K562 (cell line): Measurements from ENCODE around the gene HTRA3. TPM values are rescaled to one million over a fixed set of nuclear protein-coding genes. Genes with fewer than 3 reads are reported as not detected.

Experiments
- ATAC-seq: fragments of 200-7000 bp; cut with Tn5 transposase; 3 replicates; pipeline ENCODE4 v1.9.1; 2020; ENCODE audit warnings: moderate library complexity
- BruUV-seq: library from RNA; stranded (reverse); fragments of 400-500 nt; replicated peaks from 2 replicates; lab custom pipeline; 2021; lab: Mats Ljungman, UMichigan
- CTCF ChIA-PET: fragments of 300-600 bp; formaldehyde crosslinking; extraction: SDS; loops from one replicate; lab custom pipeline; 2021; ENCODE audit warnings: low intra/inter-chr PET ratio; lab: Yijun Ruan, JAX
- POLR2A ChIA-PET: fragments of 300-600, 350-650 bp; sonication (Branson Sonifier 250); formaldehyde crosslinking; extraction: SDS; loops from one replicate; lab custom pipeline; 2021; ENCODE audit warnings: antibody characterized with exemption, inconsistent platforms; lab: Yijun Ruan, JAX
- DNase-seq, 4 experiments: peaks; one replicate each; pipeline versions ENCODE4 v3.0.0 to v3.0.0-alpha.2; 2011 to 2018; ENCODE audit warnings: low spot score in 3 of 4, mixed read lengths in 3 of 4; ENCODE audit errors: extremely low read depth in 1 of 4
- FAIRE-seq: peaks from 2 replicates; lab custom pipeline; 2011; peaks lifted over from hg19 to GRCh38; lab: Jason Lieb, UNC
- H2AFZ ChIP-seq: 2 replicates; pipeline ENCODE4 v1.6.0; 2011; ENCODE audit warnings: low read depth, low read length, control low read depth, inconsistent platforms
- H3K27ac ChIP-seq: fragments of 200-600 bp; 3 replicates; pipeline ENCODE4 v1.8.0; 2011; ENCODE audit warnings: low read depth, mild to moderate bottlenecking, control low read depth, inconsistent platforms, low read length, moderate library complexity, mixed read lengths; ENCODE audit errors: extremely low read depth
- H3K27me3 ChIP-seq, 2 experiments: fragments of 300-600 bp in 1 of 2; 2 replicates in 1 of 2; 3 replicates in 1 of 2; pipeline versions ENCODE4 v1.6.0 to v1.8.0; 2011; ENCODE audit warnings: inconsistent platforms in 2 of 2, low read length in 2 of 2, mild to moderate bottlenecking in 1 of 2, mixed read lengths in 1 of 2, moderate library complexity in 1 of 2; ENCODE audit not compliant: control insufficient read depth in 2 of 2, insufficient read depth in 2 of 2
- H3K36me3 ChIP-seq: fragments of 300-600 bp; 3 replicates; pipeline ENCODE4 v1.8.0; 2011; ENCODE audit warnings: mild to moderate bottlenecking, low read length, inconsistent platforms; ENCODE audit not compliant: control insufficient read depth, insufficient read depth
- H3K4me1 ChIP-seq, 2 experiments: fragments of 200-600 bp in 1 of 2; replicated peaks in 1 of 2; 2 replicates in 1 of 2; 3 replicates in 1 of 2; pipeline versions ENCODE4 v1.5.1 to v1.8.0; 2011; ENCODE audit warnings: inconsistent platforms in 2 of 2, low read length in 2 of 2, mild to moderate bottlenecking in 1 of 2, mixed read lengths in 1 of 2, moderate library complexity in 1 of 2; ENCODE audit not compliant: control insufficient read depth in 2 of 2, insufficient read depth in 2 of 2
- H3K4me2 ChIP-seq: 2 replicates; pipeline ENCODE4 v1.6.1; 2011; ENCODE audit warnings: low read length, control low read depth, inconsistent platforms, mixed read lengths; ENCODE audit not compliant: insufficient read depth
- H3K4me3 ChIP-seq: fragments of 200-600 bp; sonication (generic), shearing (Covaris generic); 2 replicates; pipeline ENCODE4 v1.5.1; 2016; ENCODE audit warnings: control low read depth, inconsistent platforms
- H3K79me2 ChIP-seq: fragments of 200-600 bp; 3 replicates; pipeline ENCODE4 v1.8.0; 2011; ENCODE audit warnings: low read length, inconsistent platforms; ENCODE audit not compliant: control insufficient read depth, insufficient read depth
- H3K9ac ChIP-seq, 2 experiments: 2 replicates each; pipeline versions ENCODE4 v1.6.0 to v1.6.1; 2011; ENCODE audit warnings: low read depth in 2 of 2, low read length in 2 of 2, control low read depth in 1 of 2, inconsistent platforms in 1 of 2, mild to moderate bottlenecking in 1 of 2, mixed read lengths in 1 of 2; ENCODE audit not compliant: insufficient read depth in 1 of 2
- H3K9me1 ChIP-seq: one replicate; pipeline ENCODE4 v1.6.0; 2011; ENCODE audit warnings: inconsistent platforms, mild to moderate bottlenecking, low read length, moderate library complexity; ENCODE audit not compliant: control insufficient read depth, insufficient read depth
- H3K9me3 ChIP-seq: replicated peaks from 2 replicates; pipeline ENCODE4 v1.5.1; 2011; ENCODE audit warnings: low read depth, low read length, inconsistent platforms; ENCODE audit not compliant: control insufficient read depth, insufficient read depth
- H4K20me1 ChIP-seq: replicated peaks from 2 replicates; pipeline ENCODE4 v1.6.1; 2011; ENCODE audit warnings: low read length, inconsistent platforms, mixed read lengths; ENCODE audit not compliant: control insufficient read depth, insufficient read depth
- ARID1B ChIP-seq: fragments of 450-650 bp; IDR thresholded peaks from 2 replicates; pipeline ENCODE4 v1.6.1; 2016; ENCODE audit warnings: antibody characterized with exemption, mild to moderate bottlenecking, inconsistent platforms
- BACH1 ChIP-seq: fragments of 200-800 bp; sonication (Bioruptor generic); IDR thresholded peaks from 2 replicates; pipeline ENCODE4 v1.6.1; 2016; ENCODE audit warnings: missing genetic modification characterization, missing compliant biosample characterization
- MAFF ChIP-seq: IDR thresholded peaks from 2 replicates; pipeline ENCODE4 v1.6.1; 2012; ENCODE audit warnings: low read length, improper control_type of control experiment
- NUFIP1 ChIP-seq: fragments of 450-650 bp; IDR thresholded peaks from 2 replicates; pipeline ENCODE4 v1.6.1; 2018; ENCODE audit not compliant: partially characterized antibody
- SMC3 ChIP-seq: conservative IDR thresholded peaks from 2 replicates; pipeline ENCODE4 v1.6.1; 2011; ENCODE audit warnings: low read depth, low read length, improper control_type of control experiment; ENCODE audit not compliant: insufficient read depth
- SRF ChIP-seq, 2 experiments: fragments of 250-450, 450-650 bp in 1 of 2; sonication (Bioruptor Pico) in 1 of 2; sonication (generic) in 1 of 2; formaldehyde crosslinking; IDR thresholded peaks; 2 replicates each; pipeline versions ENCODE4 v1.5.0 to v1.5.1; 2020 to 2022; ENCODE audit warnings: mild to moderate bottlenecking in 1 of 2, missing genetic modification reagents in 1 of 2
- ZNF316 ChIP-seq: fragments of 450-650 bp; IDR thresholded peaks from 2 replicates; pipeline ENCODE4 v1.6.1; 2016
- ZNF586 ChIP-seq: fragments of 450-650 bp; formaldehyde crosslinking; conservative IDR thresholded peaks from 2 replicates; pipeline ENCODE4 v1.4.0; 2020; ENCODE audit warnings: mild to moderate bottlenecking, moderate library complexity
- WGBS: fragments of 100-300 bp; shearing (Covaris generic); methylation state at CpG from one replicate; pipeline ENCODE4 v1.1.6; 2016; ENCODE audit warnings: low coverage, mixed read lengths; ENCODE audit not compliant: insufficient coverage; ENCODE audit errors: missing lambda C conversion rate; 5-methylcytosine and 5-hydroxymethylcytosine counted together
- in situ Hi-C: fragments of 300-500 bp; cut with MboI; formaldehyde crosslinking; loops from 4 replicates; pipeline ENCODE4 v1.15.0; 2018; ENCODE audit warnings: inconsistent platforms, mixed read lengths
- intact Hi-C: fragments of 100-400 bp; cut with micrococcal nuclease; formaldehyde crosslinking; loops from 2 replicates; pipeline ENCODE4 v1.14.2; 2022
- polyA plus RNA-seq, 8 experiments: library from polyadenylated mRNA; depleted of rRNA in 4 of 8; stranded (reverse) in 5 of 8; unstranded in 3 of 8; fragments of >200 nt; fragmentation: Nextera tagmentation in 2 of 8; fragmentation: Illumina TruSeq in 1 of 8; extraction: Ambion mirVana in 2 of 8; extraction: Trizol in 1 of 8; gene quantifications; 2 replicates each; pipeline versions ENCODE4 v1.2.1 to v1.2.3, GENCODE V29; 2011 to 2014; ENCODE audit warnings: inconsistent platforms in 1 of 8, missing spikeins in 1 of 8
- total RNA-seq, 7 experiments: library from RNA; depleted of rRNA in 6 of 7; stranded (reverse); fragments of >200 nt in 6 of 7; fragmentation: Illumina TruSeq in 2 of 7; extraction: Trizol in 2 of 7; gene quantifications; 2 replicates each; pipeline versions ENCODE4 v1.2.1 to v1.2.3, GENCODE V29; 2011 to 2021; ENCODE audit warnings: low replicate concordance in 1 of 7
- TF ChIP-seq, protein P1 (sequence below), 2 experiments: fragments of 450-650 bp in 1 of 2; IDR thresholded peaks; 2 replicates each; pipeline ENCODE4 v1.6.1; 2011 to 2017; ENCODE audit warnings: low read depth in 2 of 2, antibody characterized with exemption in 1 of 2, borderline replicate concordance in 1 of 2, low read length in 1 of 2, mild to moderate bottlenecking in 1 of 2, mixed read lengths in 1 of 2; ENCODE audit not compliant: control insufficient read depth in 1 of 2

Gene HTRA3
- total and polyA plus RNA-seq, 9 of the 15 experiments (the other 6 are each of a cell fraction or from before 2014, with no cell fraction given), result 0.04 TPM; not detected in 8

DNA sequence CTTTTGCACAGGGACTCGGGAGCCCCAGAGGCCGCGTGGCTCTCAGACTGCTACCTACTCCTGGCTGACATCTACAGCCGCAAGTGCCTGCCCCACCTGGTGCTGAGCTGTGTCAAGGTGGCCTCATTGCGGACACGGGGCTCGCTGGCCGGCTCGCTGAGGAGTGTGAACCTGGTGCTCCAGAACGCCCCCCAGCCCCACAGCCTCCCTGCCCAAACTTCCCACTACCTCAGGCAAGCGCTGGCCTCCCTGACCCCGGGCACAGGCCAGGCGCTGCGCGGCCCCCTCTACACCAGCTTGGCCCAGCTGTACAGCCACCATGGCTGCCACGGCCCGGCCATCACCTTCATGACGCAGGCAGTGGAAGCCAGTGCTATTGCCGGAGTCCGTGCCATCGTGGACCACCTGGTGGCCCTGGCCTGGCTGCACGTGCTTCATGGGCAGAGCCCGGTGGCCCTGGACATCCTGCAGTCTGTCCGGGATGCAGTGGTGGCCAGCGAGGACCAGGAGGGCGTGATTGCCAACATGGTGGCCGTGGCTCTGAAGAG is 41.7 kb upstream of the HTRA3 start (continued):
- TF ChIP-seq, protein P1, sequence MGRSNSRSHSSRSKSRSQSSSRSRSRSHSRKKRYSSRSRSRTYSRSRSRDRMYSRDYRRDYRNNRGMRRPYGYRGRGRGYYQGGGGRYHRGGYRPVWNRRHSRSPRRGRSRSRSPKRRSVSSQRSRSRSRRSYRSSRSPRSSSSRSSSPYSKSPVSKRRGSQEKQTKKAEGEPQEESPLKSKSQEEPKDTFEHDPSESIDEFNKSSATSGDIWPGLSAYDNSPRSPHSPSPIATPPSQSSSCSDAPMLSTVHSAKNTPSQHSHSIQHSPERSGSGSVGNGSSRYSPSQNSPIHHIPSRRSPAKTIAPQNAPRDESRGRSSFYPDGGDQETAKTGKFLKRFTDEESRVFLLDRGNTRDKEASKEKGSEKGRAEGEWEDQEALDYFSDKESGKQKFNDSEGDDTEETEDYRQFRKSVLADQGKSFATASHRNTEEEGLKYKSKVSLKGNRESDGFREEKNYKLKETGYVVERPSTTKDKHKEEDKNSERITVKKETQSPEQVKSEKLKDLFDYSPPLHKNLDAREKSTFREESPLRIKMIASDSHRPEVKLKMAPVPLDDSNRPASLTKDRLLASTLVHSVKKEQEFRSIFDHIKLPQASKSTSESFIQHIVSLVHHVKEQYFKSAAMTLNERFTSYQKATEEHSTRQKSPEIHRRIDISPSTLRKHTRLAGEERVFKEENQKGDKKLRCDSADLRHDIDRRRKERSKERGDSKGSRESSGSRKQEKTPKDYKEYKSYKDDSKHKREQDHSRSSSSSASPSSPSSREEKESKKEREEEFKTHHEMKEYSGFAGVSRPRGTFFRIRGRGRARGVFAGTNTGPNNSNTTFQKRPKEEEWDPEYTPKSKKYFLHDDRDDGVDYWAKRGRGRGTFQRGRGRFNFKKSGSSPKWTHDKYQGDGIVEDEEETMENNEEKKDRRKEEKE (IDR thresholded peaks at IDR 0.05; ENCODE audit: borderline replicate concordance in 1 of 2, control insufficient read depth in 1 of 2, low read depth in 2 of 2, low read length in 1 of 2), result no peak
- TF ChIP-seq SRF (CRISPR knock-in tag; IDR thresholded peaks at IDR 0.05), result no peak

- Histone ChIP-seq H3K79me2 (no peaks in the 10 kb centered on the region), H4K20me1 (no peaks in the 10 kb centered on the region), H3K9me1 (peaks cover 2% of the 10 kb centered on the region), H3K9me3 (no peaks in the 10 kb centered on the region), H3K27me3 (peaks cover 0 to 23% of the 10 kb centered on the region in 2 experiments; a peak in 1 of 5 replicates), H2AFZ (peak overlapping the region; percentile 38; the same call in 1 of the 2 replicates), H3K4me2 (no peak overlapping the region), H3K36me3 (no peaks in the 10 kb centered on the region), H3K4me3 (no peak overlapping the region), H3K9ac (peak overlapping the region in 1 of 2 experiments; percentile 58; a peak in 2 of 4 replicates), H3K4me1 (peaks cover 0 to 19% of the 10 kb centered on the region in 2 experiments; a peak in 3 of 5 replicates), H3K27ac (no peak overlapping the region)
- no TSS peak for BruUV-seq
- DNase-seq (peak; percentile 35 to 64 (median 58)), ATAC-seq (peak; percentile 64), FAIRE-seq (peak; percentile 48)
- WGBS, result 35% methylated on average over 30 of the region's 39 CpGs
- in situ Hi-C loops, result no loop called here
- intact Hi-C loops, result no loop called here
- CTCF ChIA-PET, result no interaction called here
- POLR2A ChIA-PET, result interaction anchor here (0.7 to 1.2 kb wide), 6 partner anchors 13 to 296 kb away, joined by 3 to 4 read pairs (median 3); no protein-coding TSS in a partner anchor
- TF ChIP-seq ZNF586 (CRISPR knock-in tag) (no peak), ZNF316 (peak; percentile 98), SMC3 (no peak), BACH1 (tag) (peak; percentile 96), NUFIP1 (no peak), MAFF (peak; percentile 95), ARID1B (peak; percentile 52)
These were observed 41.0 kb upstream of the HTRA3 start for GRCh38 chr4:8228319-8229250.
